ENCODE measurements around the gene BEST1. TPM values are rescaled to one million over a fixed set of nuclear protein-coding genes. Genes with fewer than 3 reads are reported as not detected.

BEST1 gene
- total and polyA plus RNA-seq, 2 donors (not counting 3 experiments of a cell fraction or from before 2014, with no cell fraction given) = 0.04 TPM; not detected in 1

DNA sequence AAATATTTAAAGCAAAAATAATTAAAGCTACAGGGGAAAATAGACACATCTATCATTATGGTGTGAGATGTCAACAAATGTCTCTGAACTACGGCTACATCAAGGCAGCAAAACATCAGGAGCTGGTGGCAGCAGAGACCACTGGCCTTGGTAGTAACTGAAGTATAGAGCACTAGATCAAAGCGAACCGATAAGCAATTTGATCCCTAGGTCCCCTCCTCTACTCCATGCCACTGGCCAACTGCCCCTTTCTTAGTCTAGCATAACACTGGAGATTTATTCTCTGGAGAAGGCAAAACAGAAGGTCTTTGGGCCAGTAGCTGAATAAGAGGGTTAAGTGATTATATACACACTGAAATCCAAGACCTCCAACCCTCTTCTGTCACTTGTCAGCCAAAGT, 19.2 kb upstream of the BEST1 start:
- Histone ChIP-seq H3K9me3 (replicated peaks; ENCODE audit: control insufficient read depth, insufficient read depth, low read length) (no peaks in the 10 kb centered on the region), H2AFZ (ENCODE audit: low read depth, low read length) (no peak overlapping the region), H3K27me3 (ENCODE audit: control insufficient read depth in 2 of 2, insufficient read depth in 2 of 2, low read length in 2 of 2) (peaks cover 6 to 13% of the 10 kb centered on the region in 2 experiments), H3K4me3 (replicated peaks in 1 of 3; ENCODE audit: insufficient read depth in 1 of 3, low read depth in 1 of 3, low read length in 3 of 3) (no peak overlapping the region), H3K9me1 (replicated peaks; ENCODE audit: control insufficient read depth, extremely low read depth, insufficient read depth, low read length) (no peaks in the 10 kb centered on the region), H3K4me1 (ENCODE audit: control insufficient read depth, extremely low read depth, insufficient read depth, low read length) (no peaks in the 10 kb centered on the region), H4K20me1 (replicated peaks; ENCODE audit: control insufficient read depth, extremely low read depth, insufficient read depth, low read length) (no peaks in the 10 kb centered on the region), H3K4me2 (ENCODE audit: insufficient read depth, low read length) (no peak overlapping the region), H3K9ac (replicated peaks; ENCODE audit: extremely low read depth, insufficient read depth, low read length) (no peak overlapping the region), H3K27ac (ENCODE audit: insufficient read depth, low read depth, low read length) (no peak overlapping the region), H3K79me2 (ENCODE audit: control insufficient read depth, insufficient read depth, low read length) (no peaks in the 10 kb centered on the region), H3K36me3 (ENCODE audit: control insufficient read depth in 2 of 2, extremely low read depth in 1 of 2, insufficient read depth in 2 of 2, low read length in 2 of 2) (no peaks in the 10 kb centered on the region)
- no peak for DNase-seq (ENCODE audit: low read depth, low spot score)
- dilution Hi-C loops (cut with MboI; ENCODE audit: extremely low pct_ligation_motif_present, low sequenced_read_pairs) = no loop called here
- BruUV-seq (replicated peaks) = no TSS peak
- intact Hi-C loops (cut with micrococcal nuclease) = loop anchor here (5.0 kb wide), 1 partner anchor 366 kb away; the partner anchor contains the start of gene SCGB1D4
- TF ChIP-seq MYC (IDR thresholded peaks at IDR 0.05; ENCODE audit: low read depth, low read length) (no peak), JUN (IDR thresholded peaks at IDR 0.05; ENCODE audit: borderline replicate concordance, insufficient read depth, insufficient read length, low read depth) (no peak), EZH2 (IDR thresholded peaks at IDR 0.05; ENCODE audit: borderline replicate concordance, low read depth, low read length, severe bottlenecking) (no peak), POLR2AphosphoS5 (IDR thresholded peaks at IDR 0.05; ENCODE audit: insufficient read depth, low read depth, low read length) (no peak), POLR2A (IDR thresholded peaks at IDR 0.05; ENCODE audit: low read depth, low read length) (no peak), GATA2 (IDR thresholded peaks at IDR 0.05; ENCODE audit: insufficient read depth, insufficient read length, low read depth, low read length) (no peak)
- TF ChIP-seq, protein P1, sequence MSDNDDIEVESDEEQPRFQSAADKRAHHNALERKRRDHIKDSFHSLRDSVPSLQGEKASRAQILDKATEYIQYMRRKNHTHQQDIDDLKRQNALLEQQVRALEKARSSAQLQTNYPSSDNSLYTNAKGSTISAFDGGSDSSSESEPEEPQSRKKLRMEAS (IDR thresholded peaks at IDR 0.05; ENCODE audit: insufficient read depth, insufficient read length) = no peak
- TF ChIP-seq, protein P2, sequence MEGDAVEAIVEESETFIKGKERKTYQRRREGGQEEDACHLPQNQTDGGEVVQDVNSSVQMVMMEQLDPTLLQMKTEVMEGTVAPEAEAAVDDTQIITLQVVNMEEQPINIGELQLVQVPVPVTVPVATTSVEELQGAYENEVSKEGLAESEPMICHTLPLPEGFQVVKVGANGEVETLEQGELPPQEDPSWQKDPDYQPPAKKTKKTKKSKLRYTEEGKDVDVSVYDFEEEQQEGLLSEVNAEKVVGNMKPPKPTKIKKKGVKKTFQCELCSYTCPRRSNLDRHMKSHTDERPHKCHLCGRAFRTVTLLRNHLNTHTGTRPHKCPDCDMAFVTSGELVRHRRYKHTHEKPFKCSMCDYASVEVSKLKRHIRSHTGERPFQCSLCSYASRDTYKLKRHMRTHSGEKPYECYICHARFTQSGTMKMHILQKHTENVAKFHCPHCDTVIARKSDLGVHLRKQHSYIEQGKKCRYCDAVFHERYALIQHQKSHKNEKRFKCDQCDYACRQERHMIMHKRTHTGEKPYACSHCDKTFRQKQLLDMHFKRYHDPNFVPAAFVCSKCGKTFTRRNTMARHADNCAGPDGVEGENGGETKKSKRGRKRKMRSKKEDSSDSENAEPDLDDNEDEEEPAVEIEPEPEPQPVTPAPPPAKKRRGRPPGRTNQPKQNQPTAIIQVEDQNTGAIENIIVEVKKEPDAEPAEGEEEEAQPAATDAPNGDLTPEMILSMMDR (IDR thresholded peaks at IDR 0.05; ENCODE audit: extremely low read depth in 1 of 2, insufficient read depth in 1 of 2, low read depth in 1 of 2, low read length in 2 of 2) = no peak
- FAIRE-seq = no peak
- CTCF ChIA-PET = interaction anchor here (1.2 to 4.2 kb wide), 4 partner anchors 17 to 177 kb away, joined by 5 to 18 read pairs (median 16); no protein-coding TSS in a partner anchor
- POLR2A ChIA-PET = no interaction called here
